Heart left ventricle (tissue), 16 donors: ENCODE results near the gene PARD3B. TPM values are rescaled to one million over a fixed set of nuclear protein-coding genes. Genes with fewer than 3 reads are reported as not detected.

Experiments
- ATAC-seq, 4 donors: fragments of 200-7000 bp; cut with Tn5 transposase; one replicate each; pipeline ENCODE4 v1.9.1; 2020 to 2022; ENCODE audit warnings: moderate library complexity in 4 of 4, mild to moderate bottlenecking in 3 of 4, moderate number of reproducible peaks in 1 of 4
- DNase-seq, 5 donors: peaks; one replicate each; pipeline ENCODE4 v3.0.0-alpha.2; 2020
- H3K27ac ChIP-seq, 12 donors: fragments of 200-600 bp; sonication (generic) in 4 of 12; one replicate each; pipeline versions ENCODE4 v1.5.0 to v1.8.0; 2016 to 2022; ENCODE audit warnings: mild to moderate bottlenecking in 2 of 12
- H3K27me3 ChIP-seq, 9 donors: fragments of 200-600 bp; sonication (generic) in 2 of 9; one replicate each; pipeline versions ENCODE4 v1.5.1 to v1.8.0; 2016 to 2022; ENCODE audit warnings: mild to moderate bottlenecking in 3 of 9
- H3K36me3 ChIP-seq, 9 donors: fragments of 200-600 bp; sonication (generic) in 2 of 9; one replicate each; pipeline versions ENCODE4 v1.5.0 to v1.8.0; 2018 to 2022; ENCODE audit warnings: mild to moderate bottlenecking in 2 of 9
- H3K4me1 ChIP-seq, 12 donors: fragments of 200-600 bp; sonication (generic) in 4 of 12; one replicate each; pipeline versions ENCODE4 v1.5.0 to v1.8.0; 2016 to 2022; ENCODE audit warnings: mild to moderate bottlenecking in 3 of 12
- H3K4me3 ChIP-seq, 12 donors: fragments of 200-600 bp; sonication (generic) in 4 of 12; one replicate each; pipeline versions ENCODE4 v1.5.0 to v1.8.0; 2017 to 2022; ENCODE audit warnings: mild to moderate bottlenecking in 9 of 12, moderate library complexity in 4 of 12
- H3K9me3 ChIP-seq, 12 donors: fragments of 200-600 bp; sonication (generic) in 4 of 12; one replicate each; pipeline versions ENCODE4 v1.5.0 to v1.8.0; 2016 to 2022; ENCODE audit warnings: mild to moderate bottlenecking in 1 of 12
- CTCF ChIP-seq, 12 donors: fragments of 200-600 bp; sonication (generic) in 4 of 12; IDR thresholded peaks; one replicate each; pipeline versions ENCODE4 v1.5.0 to v1.8.0; 2018 to 2022; ENCODE audit warnings: antibody characterized with exemption in 12 of 12, mild to moderate bottlenecking in 5 of 12
- POLR2A ChIP-seq, 2 donors: fragments of 450-650 bp; IDR thresholded peaks; one replicate each; pipeline ENCODE4 v1.6.1; 2017; ENCODE audit warnings: antibody characterized with exemption in 2 of 2, mild to moderate bottlenecking in 2 of 2, moderate library complexity in 2 of 2
- WGBS, 4 donors: extraction: QIAGEN DNeasy Blood & Tissue Kit in 2 of 4; methylation state at CpG; one replicate each; pipeline versions ENCODE4 v1.1.5 to v1.1.7; 2013 to 2018; 5-methylcytosine and 5-hydroxymethylcytosine counted together
- intact Hi-C, 10 donors: fragments of 100-400 bp; cut with DNase I; formaldehyde crosslinking; loops; one replicate each; pipeline versions ENCODE4 v1.11.1 to v1.14.2; 2022
- polyA plus RNA-seq, 2 donors: library from polyadenylated mRNA; stranded (reverse); fragments of 200-250 nt; gene quantifications; one replicate each; pipeline ENCODE4 v1.2.3, GENCODE V29; 2013
- total RNA-seq, 9 donors: library from RNA; depleted of rRNA in 2 of 9; stranded (reverse); fragments of >200 nt in 2 of 9; fragmentation: NEBNext Ultra II Directional in 3 of 9; extraction: Animal tissue kit (Norgen Biotek cat#: 25700) in 3 of 9; gene quantifications; one replicate each; pipeline versions ENCODE4 v1.1.0 to v1.2.4, GENCODE V29; 2016 to 2023
- donor health status: ischemic (EF 13 %, LVEDD 7.1; RV severe dilation, severe dysfunction).
- donor health status: healthy with polysubstance abuse.
- donor health status: DM: no; HTN: yes; CAD: no.
- donor health status: DM: no; HTN: no; CAD: no.
- donor health status: ischemic (EF 25% LVEDD 6.9; RV normal size, moderate dysfunction).
- donor health status: ischemic (EF 25% LVEDD 5.7; RV mildly dilated, moderate dysfunction).
- donor health status: healthy.
- donor health status: DM: yes; HTN: yes; CAD: no.
- donor health status: ischemic (EF 35%, LVEDD 5.7; RV mildly dilated, moderate dysfunction).
- donor health status: nonischemic (EF 11% LVEDD 7.7; RV severe dilation, severe dysfunction).
- donor health status: DM: yes; HTN: yes; CAD: no.
- donor health status: PGD.
- donor health status: ischemic (EF 29% LVEDD 5.4; RV normal size, mild dysfunction).
- donor health status: nonischemic (EF 23%, LVEDD 6.1; RV moderate dilation, normal function).

PARD3B gene
- total and polyA plus RNA-seq, 11 donors = 0.71 to 15.1 (median 6.2) TPM

GRCh38 chr2:205086662-205087061, 541.4 kb downstream of the PARD3B start:
- TF ChIP-seq POLR2A (IDR thresholded peaks at IDR 0.05) (no peak), CTCF (IDR thresholded peaks at IDR 0.05) (no peak)
- Histone ChIP-seq H3K4me1 (peaks cover 0 to 3% (median 0%) of the 10 kb centered on the region in 12 donors), H3K27me3 (no peaks in the 10 kb centered on the region), H3K9me3 (no peaks in the 10 kb centered on the region), H3K27ac (no peak overlapping the region), H3K36me3 (no peaks in the 10 kb centered on the region), H3K4me3 (no peak overlapping the region)
- ATAC-seq (no peak), DNase-seq (no peak)
- WGBS, 4 donors = 88 to 99% (median 95%) methylated on average over 1 of the region's 1 CpG
- intact Hi-C loops = no loop called here

GRCh38 chr2:205087862-205088261, 542.6 kb downstream of the PARD3B start:
- DNase-seq (no peak), ATAC-seq (no peak)
- H3K9me3 ChIP-seq = no peaks in the 10 kb centered on the region
- peaks cover 0 to 3% (median 0%) of the 10 kb centered on the region in 12 donors for H3K4me1 ChIP-seq
- TF ChIP-seq POLR2A (IDR thresholded peaks at IDR 0.05) = no peak
- TF ChIP-seq CTCF (IDR thresholded peaks at IDR 0.05) = no peak
- H3K4me3 ChIP-seq = no peak overlapping the region
- no peak overlapping the region for H3K27ac ChIP-seq
- 84 to 90% (median 88%) methylated on average over 4 of the region's 4 CpGs for WGBS, 4 donors
- intact Hi-C loops = no loop called here
- no peaks in the 10 kb centered on the region for H3K27me3 ChIP-seq
- no peaks in the 10 kb centered on the region for H3K36me3 ChIP-seq

- no peak for TF ChIP-seq CTCF (IDR thresholded peaks at IDR 0.05)
- TF ChIP-seq POLR2A (IDR thresholded peaks at IDR 0.05) = no peak
- ATAC-seq (no peak), DNase-seq (no peak)
- H3K27me3 ChIP-seq = no peaks in the 10 kb centered on the region
- no peak overlapping the region for H3K27ac ChIP-seq
- H3K9me3 ChIP-seq = no peaks in the 10 kb centered on the region
- intact Hi-C loops = no loop called here
- H3K36me3 ChIP-seq = no peaks in the 10 kb centered on the region
- 85 to 97% (median 91%) methylated on average over 2 of the region's 2 CpGs for WGBS, 4 donors
- no peak overlapping the region for H3K4me3 ChIP-seq
- peaks cover 0 to 3% (median 0%) of the 10 kb centered on the region in 12 donors for H3K4me1 ChIP-seq
Measured at GRCh38 chr2:205089958-205090357, 544.7 kb downstream of the PARD3B start.

- no peaks in the 10 kb centered on the region for H3K27me3 ChIP-seq
- WGBS, 4 donors = 81 to 89% (median 84%) methylated on average over 3 of the region's 3 CpGs
- DNase-seq = no peak
- TF ChIP-seq POLR2A (IDR thresholded peaks at IDR 0.05) = no peak
- TF ChIP-seq CTCF (IDR thresholded peaks at IDR 0.05) = no peak
- no peak for ATAC-seq
- H3K4me1 ChIP-seq = peaks cover 0 to 3% (median 0%) of the 10 kb centered on the region in 12 donors
- intact Hi-C loops = no loop called here
- H3K4me3 ChIP-seq = no peak overlapping the region
- H3K36me3 ChIP-seq = no peaks in the 10 kb centered on the region
- H3K27ac ChIP-seq = no peak overlapping the region
- H3K9me3 ChIP-seq = no peaks in the 10 kb centered on the region
Measured at GRCh38 chr2:205091411-205091810, 546.1 kb downstream of the PARD3B start.
